ENCODE measurements around the gene ALDH7A1. TPM values are rescaled to one million over a fixed set of nuclear protein-coding genes. Genes with fewer than 3 reads are reported as not detected.

The ALDH7A1 gene
- 0.35 TPM for total RNA-seq
- polyA plus RNA-seq = 1 to 10 TPM in 2 of 4 donors, under 1 TPM in 1, not detected in 1; 0.59 to 3.2 (median 1.3) TPM

GRCh38 chr5:126594748-126595485 lies at the start of gene ALDH7A1:
TSS of gene ALDH7A1 (minus strand) at chr5:126595219. CDS start at chr5:126595198, 21 bp downstream.
- H3K27ac Mint-ChIP-seq = peak within 1 kb of the TSS in 1 of 3 donors; percentile 42
- no peak within 1 kb of the TSS for H3K27ac ChIP-seq (ENCODE audit: insufficient read depth, low read length, poor library complexity, severe bottlenecking)
- H3K4me3 ChIP-seq (ENCODE audit: low read depth, low read length) = peak within 1 kb of the TSS; percentile 26
- H3K4me1 ChIP-seq (ENCODE audit: control insufficient read depth, insufficient read depth, low read length, poor library complexity, severe bottlenecking) = peaks cover 12% of the 10 kb centered on the region
- ATAC-seq (ENCODE audit: low read depth in 2 of 2) = peak in 1 of 2 donors; percentile 50
- H3K36me3 ChIP-seq (ENCODE audit: control insufficient read depth, insufficient read depth, low read length) = no peaks in the 10 kb centered on the region
- H3K9me3 ChIP-seq (ENCODE audit: control insufficient read depth in 2 of 2, low read length in 2 of 2) = no peaks in the 10 kb centered on the region
- no peaks in the 10 kb centered on the region for H3K36me3 Mint-ChIP-seq
- H3K4me1 Mint-ChIP-seq = peaks cover 3 to 17% (median 9%) of the 10 kb centered on the region in 4 donors
- DNase-seq = peak in 2 of 3 donors; percentile 6 to 17
- peaks cover 13% of the 10 kb centered on the region for H3K27me3 ChIP-seq (ENCODE audit: control insufficient read depth, insufficient read depth, low read length)
- H3K27me3 Mint-ChIP-seq = peaks cover 57% of the 10 kb centered on the region
- H3K9me3 Mint-ChIP-seq = peaks cover 0 to 2% (median 0%) of the 10 kb centered on the region in 7 donors
- peak within 1 kb of the TSS; percentile 64 to 90 (median 76) for H3K4me3 Mint-ChIP-seq

- Mint-ChIP-seq H3K27me3 (no peaks in the 10 kb centered on the region), H3K4me3 (no peak overlapping the region), H3K27ac (no peak overlapping the region), H3K9me3 (peaks cover 0 to 6% (median 3%) of the 10 kb centered on the region in 7 donors), H3K4me1 (no peaks in the 10 kb centered on the region), H3K36me3 (no peaks in the 10 kb centered on the region)
- no peak overlapping the region for H3K27ac ChIP-seq (ENCODE audit: insufficient read depth, low read length, poor library complexity, severe bottlenecking)
- H3K4me1 ChIP-seq (ENCODE audit: control insufficient read depth, insufficient read depth, low read length, poor library complexity, severe bottlenecking) = no peaks in the 10 kb centered on the region
- no peaks in the 10 kb centered on the region for H3K36me3 ChIP-seq (ENCODE audit: control insufficient read depth, insufficient read depth, low read length)
- no peak for ATAC-seq (ENCODE audit: low read depth in 2 of 2)
- H3K4me3 ChIP-seq (ENCODE audit: low read depth, low read length) = no peak overlapping the region
- no peaks in the 10 kb centered on the region for H3K27me3 ChIP-seq (ENCODE audit: control insufficient read depth, insufficient read depth, low read length)
- peaks cover 7 to 11% of the 10 kb centered on the region in 2 experiments for H3K9me3 ChIP-seq (ENCODE audit: control insufficient read depth in 2 of 2, low read length in 2 of 2)
- no peak for DNase-seq
Measured at GRCh38 chr5:126641387-126641786, 46.4 kb upstream of the ALDH7A1 start.

DNA sequence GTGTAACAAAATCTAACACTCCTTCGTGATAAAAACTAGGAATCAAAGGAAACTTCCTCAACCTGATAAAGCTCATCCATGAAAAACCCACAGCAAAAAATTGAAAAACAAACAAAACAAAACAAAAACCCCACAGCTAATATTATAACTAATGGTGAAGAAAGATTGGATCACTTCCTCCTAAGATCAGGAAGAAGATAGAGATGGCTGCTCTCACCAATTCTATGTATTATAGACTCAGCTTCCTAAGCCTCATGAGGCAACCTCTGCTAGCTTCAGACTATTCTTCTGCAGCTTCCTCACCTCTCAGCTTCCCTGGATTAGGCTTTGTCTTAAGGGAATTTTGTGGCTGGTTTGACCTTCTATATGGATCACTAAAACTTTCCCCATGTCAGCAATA lies 45.8 kb upstream of the ALDH7A1 start:
- H3K9me3 Mint-ChIP-seq = peaks cover 0 to 6% (median 3%) of the 10 kb centered on the region in 7 donors
- H3K36me3 Mint-ChIP-seq = no peaks in the 10 kb centered on the region
- H3K27me3 ChIP-seq (ENCODE audit: control insufficient read depth, insufficient read depth, low read length) = no peaks in the 10 kb centered on the region
- DNase-seq (no peak), ATAC-seq (ENCODE audit: low read depth in 2 of 2) (no peak)
- H3K27me3 Mint-ChIP-seq = peaks cover 4% of the 10 kb centered on the region
- H3K4me3 Mint-ChIP-seq = no peak overlapping the region
- no peak overlapping the region for H3K27ac Mint-ChIP-seq
- no peak overlapping the region for H3K4me3 ChIP-seq (ENCODE audit: low read depth, low read length)
- H3K4me1 Mint-ChIP-seq = no peaks in the 10 kb centered on the region
- H3K9me3 ChIP-seq (ENCODE audit: control insufficient read depth in 2 of 2, low read length in 2 of 2) = peaks cover 7 to 11% of the 10 kb centered on the region in 2 experiments
- no peaks in the 10 kb centered on the region for H3K4me1 ChIP-seq (ENCODE audit: control insufficient read depth, insufficient read depth, low read length, poor library complexity, severe bottlenecking)
- H3K36me3 ChIP-seq (ENCODE audit: control insufficient read depth, insufficient read depth, low read length) = no peaks in the 10 kb centered on the region
- no peak overlapping the region for H3K27ac ChIP-seq (ENCODE audit: insufficient read depth, low read length, poor library complexity, severe bottlenecking)

- ATAC-seq (ENCODE audit: low read depth in 2 of 2) = no peak
- H3K4me1 ChIP-seq (ENCODE audit: control insufficient read depth, insufficient read depth, low read length, poor library complexity, severe bottlenecking) = no peaks in the 10 kb centered on the region
- no peaks in the 10 kb centered on the region for H3K4me1 Mint-ChIP-seq
- H3K27ac Mint-ChIP-seq = no peak overlapping the region
- no peaks in the 10 kb centered on the region for H3K36me3 Mint-ChIP-seq
- peaks cover 6% of the 10 kb centered on the region for H3K27me3 Mint-ChIP-seq
- no peak overlapping the region for H3K4me3 Mint-ChIP-seq
- no peaks in the 10 kb centered on the region for H3K27me3 ChIP-seq (ENCODE audit: control insufficient read depth, insufficient read depth, low read length)
- peaks cover 0 to 1% (median 0%) of the 10 kb centered on the region in 7 donors for H3K9me3 Mint-ChIP-seq
- no peak overlapping the region for H3K27ac ChIP-seq (ENCODE audit: insufficient read depth, low read length, poor library complexity, severe bottlenecking)
- H3K36me3 ChIP-seq (ENCODE audit: control insufficient read depth, insufficient read depth, low read length) = no peaks in the 10 kb centered on the region
- no peaks in the 10 kb centered on the region for H3K9me3 ChIP-seq (ENCODE audit: control insufficient read depth in 2 of 2, low read length in 2 of 2)
- no peak overlapping the region for H3K4me3 ChIP-seq (ENCODE audit: low read depth, low read length)
- no peak for DNase-seq
Measured at GRCh38 chr5:126636956-126637355, 41.9 kb upstream of the ALDH7A1 start.

DNA sequence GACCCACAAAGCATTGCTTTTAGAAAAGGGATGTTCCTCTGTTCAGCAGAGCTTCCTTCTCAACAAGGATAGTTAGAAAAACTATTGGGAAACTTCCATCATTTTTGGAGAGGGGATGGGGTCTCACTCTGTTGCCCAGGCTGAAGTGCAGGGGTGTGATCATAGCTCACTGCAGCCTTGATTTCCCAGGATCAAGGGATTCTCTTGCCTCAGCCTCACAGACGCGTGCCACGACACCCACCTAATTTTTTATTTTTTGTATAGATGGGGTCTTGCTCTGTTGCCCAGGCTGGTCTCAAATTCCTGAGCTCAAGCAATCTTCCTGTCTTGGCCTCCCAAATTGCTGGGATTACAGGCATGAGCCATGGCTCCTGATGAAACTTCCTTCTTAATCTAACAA lies 40.6 kb upstream of the ALDH7A1 start:
- H3K36me3 ChIP-seq (ENCODE audit: control insufficient read depth, insufficient read depth, low read length) = no peaks in the 10 kb centered on the region
- no peak overlapping the region for H3K4me3 ChIP-seq (ENCODE audit: low read depth, low read length)
- ATAC-seq (ENCODE audit: low read depth in 2 of 2) (no peak), DNase-seq (no peak)
- H3K9me3 ChIP-seq (ENCODE audit: control insufficient read depth in 2 of 2, low read length in 2 of 2) = no peaks in the 10 kb centered on the region
- no peaks in the 10 kb centered on the region for H3K27me3 ChIP-seq (ENCODE audit: control insufficient read depth, insufficient read depth, low read length)
- no peak overlapping the region for H3K4me3 Mint-ChIP-seq
- H3K27me3 Mint-ChIP-seq = peaks cover 6% of the 10 kb centered on the region
- H3K9me3 Mint-ChIP-seq = no peaks in the 10 kb centered on the region
- no peaks in the 10 kb centered on the region for H3K36me3 Mint-ChIP-seq
- no peaks in the 10 kb centered on the region for H3K4me1 Mint-ChIP-seq
- H3K4me1 ChIP-seq (ENCODE audit: control insufficient read depth, insufficient read depth, low read length, poor library complexity, severe bottlenecking) = no peaks in the 10 kb centered on the region
- no peak overlapping the region for H3K27ac ChIP-seq (ENCODE audit: insufficient read depth, low read length, poor library complexity, severe bottlenecking)
- no peak overlapping the region for H3K27ac Mint-ChIP-seq

DNA sequence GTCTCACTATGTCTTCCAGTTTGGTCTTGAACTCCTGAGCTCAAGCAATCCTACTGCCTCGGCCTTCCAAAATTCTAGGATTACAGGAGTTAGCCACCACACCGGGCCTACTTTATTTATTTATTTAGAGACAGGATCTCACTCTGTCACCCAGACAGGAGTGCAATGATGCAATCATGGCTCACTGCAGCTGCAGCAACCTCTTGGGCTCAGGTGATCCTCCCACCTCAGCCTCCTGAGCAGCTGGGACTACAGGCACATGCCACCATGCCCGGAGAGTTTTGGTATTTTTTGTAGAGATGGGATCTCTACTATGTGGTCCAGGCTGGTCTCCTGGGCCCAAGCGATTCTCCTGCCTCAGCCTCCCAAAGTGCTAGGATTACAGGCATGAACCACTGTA lies 38.5 kb upstream of the ALDH7A1 start:
- Mint-ChIP-seq H3K27me3 (peaks cover 6% of the 10 kb centered on the region), H3K4me1 (no peaks in the 10 kb centered on the region), H3K27ac (no peak overlapping the region), H3K9me3 (no peaks in the 10 kb centered on the region), H3K4me3 (no peak overlapping the region), H3K36me3 (no peaks in the 10 kb centered on the region)
- no peaks in the 10 kb centered on the region for H3K4me1 ChIP-seq (ENCODE audit: control insufficient read depth, insufficient read depth, low read length, poor library complexity, severe bottlenecking)
- DNase-seq = no peak
- H3K36me3 ChIP-seq (ENCODE audit: control insufficient read depth, insufficient read depth, low read length) = no peaks in the 10 kb centered on the region
- no peak for ATAC-seq (ENCODE audit: low read depth in 2 of 2)
- no peak overlapping the region for H3K4me3 ChIP-seq (ENCODE audit: low read depth, low read length)
- H3K9me3 ChIP-seq (ENCODE audit: control insufficient read depth in 2 of 2, low read length in 2 of 2) = no peaks in the 10 kb centered on the region
- no peak overlapping the region for H3K27ac ChIP-seq (ENCODE audit: insufficient read depth, low read length, poor library complexity, severe bottlenecking)
- H3K27me3 ChIP-seq (ENCODE audit: control insufficient read depth, insufficient read depth, low read length) = no peaks in the 10 kb centered on the region

GRCh38 chr5:126631920-126632319 lies 36.9 kb upstream of the ALDH7A1 start:
- ATAC-seq (ENCODE audit: low read depth in 2 of 2) (no peak), DNase-seq (no peak)
- peak overlapping the region in 1 of 3 donors; percentile 20 for H3K27ac Mint-ChIP-seq
- no peaks in the 10 kb centered on the region for H3K36me3 ChIP-seq (ENCODE audit: control insufficient read depth, insufficient read depth, low read length)
- H3K27me3 Mint-ChIP-seq = peaks cover 6% of the 10 kb centered on the region
- H3K4me1 ChIP-seq (ENCODE audit: control insufficient read depth, insufficient read depth, low read length, poor library complexity, severe bottlenecking) = no peaks in the 10 kb centered on the region
- no peak overlapping the region for H3K27ac ChIP-seq (ENCODE audit: insufficient read depth, low read length, poor library complexity, severe bottlenecking)
- no peak overlapping the region for H3K4me3 ChIP-seq (ENCODE audit: low read depth, low read length)
- H3K27me3 ChIP-seq (ENCODE audit: control insufficient read depth, insufficient read depth, low read length) = no peaks in the 10 kb centered on the region
- no peaks in the 10 kb centered on the region for H3K36me3 Mint-ChIP-seq
- no peaks in the 10 kb centered on the region for H3K9me3 Mint-ChIP-seq
- no peak overlapping the region for H3K4me3 Mint-ChIP-seq
- H3K9me3 ChIP-seq (ENCODE audit: control insufficient read depth in 2 of 2, low read length in 2 of 2) = no peaks in the 10 kb centered on the region
- no peaks in the 10 kb centered on the region for H3K4me1 Mint-ChIP-seq

DNA sequence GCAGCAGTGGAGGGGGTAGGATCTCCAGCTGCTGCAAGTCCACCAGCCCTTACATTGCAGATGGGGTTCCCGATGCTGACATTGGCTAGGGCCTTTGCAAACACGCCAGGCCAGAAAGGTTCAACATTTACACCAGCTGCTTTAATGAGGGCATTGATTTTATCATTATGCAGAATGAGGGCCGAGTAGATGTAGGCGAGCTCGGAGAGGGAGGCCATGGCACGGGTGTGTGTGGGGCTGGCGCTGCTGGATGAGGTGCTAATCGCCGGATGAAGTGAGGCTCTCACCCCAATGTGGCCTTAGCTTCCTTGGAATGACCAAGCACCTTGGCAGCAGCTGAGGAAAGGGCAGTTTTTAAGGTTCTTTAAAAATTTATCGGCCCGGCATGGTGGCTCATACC lies 33.1 kb upstream of the ALDH7A1 start:
- Mint-ChIP-seq H3K9me3 (no peaks in the 10 kb centered on the region), H3K4me1 (peaks cover 0 to 5% (median 0%) of the 10 kb centered on the region in 4 donors), H3K27ac (peak overlapping the region in 1 of 3 donors; percentile 34), H3K36me3 (peaks cover 18% of the 10 kb centered on the region), H3K27me3 (no peaks in the 10 kb centered on the region), H3K4me3 (no peak overlapping the region)
- Histone ChIP-seq H3K4me1 (ENCODE audit: control insufficient read depth, insufficient read depth, low read length, poor library complexity, severe bottlenecking) (no peaks in the 10 kb centered on the region), H3K27ac (ENCODE audit: insufficient read depth, low read length, poor library complexity, severe bottlenecking) (no peak overlapping the region), H3K9me3 (ENCODE audit: control insufficient read depth in 2 of 2, low read length in 2 of 2) (no peaks in the 10 kb centered on the region), H3K4me3 (ENCODE audit: low read depth, low read length) (no peak overlapping the region), H3K27me3 (ENCODE audit: control insufficient read depth, insufficient read depth, low read length) (no peaks in the 10 kb centered on the region), H3K36me3 (ENCODE audit: control insufficient read depth, insufficient read depth, low read length) (peaks cover 15% of the 10 kb centered on the region)
- no peak for DNase-seq
- ATAC-seq (ENCODE audit: low read depth in 2 of 2) = no peak

Data from CD4-positive, CD25-positive, alpha-beta regulatory T cell (primary cell).